Left ventricle myocardium inferior (tissue), 1 donor: Measurements from ENCODE around the gene COL11A2. TPM values are rescaled to one million over a fixed set of nuclear protein-coding genes. Genes with fewer than 3 reads are reported as not detected.

Experiments
- DNase-seq: peaks from one replicate; pipeline ENCODE4 v3.0.0-alpha.2; 2020
- H3K27ac ChIP-seq: fragments of 200-600 bp; replicated peaks from 2 replicates; pipeline ENCODE4 v1.8.0; 2021
- H3K27me3 ChIP-seq: fragments of 200-600 bp; 2 replicates; pipeline ENCODE4 v1.8.0; 2021; ENCODE audit warnings: low read depth
- H3K36me3 ChIP-seq: fragments of 200-600 bp; 2 replicates; pipeline ENCODE4 v1.8.0; 2021
- H3K4me1 ChIP-seq: fragments of 200-600 bp; 2 replicates; pipeline ENCODE4 v1.8.0; 2021
- H3K4me3 ChIP-seq: fragments of 200-600 bp; 2 replicates; pipeline ENCODE4 v1.8.0; 2021; ENCODE audit warnings: mild to moderate bottlenecking, moderate library complexity
- H3K9me3 ChIP-seq: fragments of 200-600 bp; replicated peaks from 2 replicates; pipeline ENCODE4 v1.8.0; 2021
- intact Hi-C: fragments of 100-400 bp; cut with micrococcal nuclease; formaldehyde crosslinking; loops from one replicate; pipeline ENCODE4 v1.11.0; 2022
- total RNA-seq: library from RNA; stranded (reverse); fragmentation: NEBNext Ultra II Directional; extraction: Animal tissue kit (Norgen Biotek cat#: 25700); gene quantifications from one replicate; pipeline ENCODE4 v1.2.1, GENCODE V29; 2021
- TF ChIP-seq, protein P1 (sequence below): fragments of 200-600 bp; IDR thresholded peaks from 2 replicates; pipeline ENCODE4 v1.8.0; 2021; ENCODE audit warnings: antibody characterized with exemption, mild to moderate bottlenecking, borderline replicate concordance
- donor health status: DM: no; HTN: yes; CAD: no; lungs with severe emphysema.

COL11A2 gene
- total RNA-seq, 1 donor from 2014 or later, result 1.3 TPM

DNA sequence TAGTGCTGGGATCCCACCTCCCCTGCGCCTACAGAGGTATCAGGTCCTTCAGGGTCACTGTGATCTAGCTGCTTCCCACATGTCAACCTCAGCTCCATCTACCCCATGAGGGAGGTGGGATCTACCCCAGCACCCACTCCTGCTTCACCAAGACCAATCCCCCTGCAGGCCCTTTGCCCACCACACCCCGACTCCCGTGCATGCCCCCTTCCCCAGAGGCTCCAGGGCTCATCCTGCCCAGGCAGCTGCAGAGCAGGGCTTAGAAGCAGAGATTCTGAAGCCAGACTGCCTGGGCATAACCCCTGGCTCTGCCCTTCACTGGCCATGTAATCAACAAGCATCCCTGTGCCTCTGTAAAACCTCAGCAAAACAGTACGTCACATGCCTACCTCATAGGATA, 17.5 kb downstream of the COL11A2 start:
- intact Hi-C loops, result no loop called here
- no peaks in the 10 kb centered on the region for H3K27me3 ChIP-seq
- TF ChIP-seq, protein P1, sequence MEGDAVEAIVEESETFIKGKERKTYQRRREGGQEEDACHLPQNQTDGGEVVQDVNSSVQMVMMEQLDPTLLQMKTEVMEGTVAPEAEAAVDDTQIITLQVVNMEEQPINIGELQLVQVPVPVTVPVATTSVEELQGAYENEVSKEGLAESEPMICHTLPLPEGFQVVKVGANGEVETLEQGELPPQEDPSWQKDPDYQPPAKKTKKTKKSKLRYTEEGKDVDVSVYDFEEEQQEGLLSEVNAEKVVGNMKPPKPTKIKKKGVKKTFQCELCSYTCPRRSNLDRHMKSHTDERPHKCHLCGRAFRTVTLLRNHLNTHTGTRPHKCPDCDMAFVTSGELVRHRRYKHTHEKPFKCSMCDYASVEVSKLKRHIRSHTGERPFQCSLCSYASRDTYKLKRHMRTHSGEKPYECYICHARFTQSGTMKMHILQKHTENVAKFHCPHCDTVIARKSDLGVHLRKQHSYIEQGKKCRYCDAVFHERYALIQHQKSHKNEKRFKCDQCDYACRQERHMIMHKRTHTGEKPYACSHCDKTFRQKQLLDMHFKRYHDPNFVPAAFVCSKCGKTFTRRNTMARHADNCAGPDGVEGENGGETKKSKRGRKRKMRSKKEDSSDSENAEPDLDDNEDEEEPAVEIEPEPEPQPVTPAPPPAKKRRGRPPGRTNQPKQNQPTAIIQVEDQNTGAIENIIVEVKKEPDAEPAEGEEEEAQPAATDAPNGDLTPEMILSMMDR, result no peak
- H3K4me3 ChIP-seq, result no peak overlapping the region
- no peaks in the 10 kb centered on the region for H3K36me3 ChIP-seq
- no peak for DNase-seq
- H3K4me1 ChIP-seq, result no peaks in the 10 kb centered on the region
- H3K9me3 ChIP-seq, result no peaks in the 10 kb centered on the region
- no peak overlapping the region for H3K27ac ChIP-seq

DNA sequence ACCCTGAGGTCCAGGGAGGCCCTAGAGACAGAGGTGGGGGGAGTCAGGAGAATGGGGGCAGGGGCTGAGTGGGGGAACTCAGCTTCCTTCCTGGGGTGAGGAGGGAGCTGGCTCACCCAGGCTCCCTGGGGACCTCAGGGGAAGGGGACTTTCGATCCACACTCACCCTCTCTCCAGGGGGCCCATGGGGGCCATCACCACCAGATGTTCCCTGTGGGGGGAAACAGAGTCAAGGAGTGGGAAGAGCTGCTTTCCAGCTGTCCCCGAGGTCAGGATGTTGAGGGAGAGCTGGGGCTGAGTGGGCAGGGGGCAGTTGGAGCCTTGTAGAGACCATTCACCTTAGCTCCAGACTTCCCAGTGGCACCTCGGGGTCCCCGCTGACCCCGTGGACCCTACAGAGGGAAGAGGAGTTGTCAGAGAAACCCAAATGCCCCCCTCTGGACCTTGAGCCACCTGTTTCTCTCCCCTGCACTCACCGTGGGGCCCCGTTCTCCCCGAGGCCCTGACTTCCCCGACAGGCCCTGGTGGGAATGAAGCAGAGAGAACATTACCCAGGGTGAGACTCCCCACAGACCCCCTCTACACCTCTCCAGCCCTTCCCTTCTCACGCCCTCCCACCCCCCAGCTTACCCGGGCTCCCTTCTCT, 18.6 kb downstream of the COL11A2 start:
- no peak for DNase-seq
- H3K9me3 ChIP-seq, result no peaks in the 10 kb centered on the region
- no peaks in the 10 kb centered on the region for H3K4me1 ChIP-seq
- TF ChIP-seq, protein P1, result no peak
- intact Hi-C loops, result no loop called here
- H3K27ac ChIP-seq, result no peak overlapping the region
- H3K36me3 ChIP-seq, result no peaks in the 10 kb centered on the region
- no peaks in the 10 kb centered on the region for H3K27me3 ChIP-seq
- no peak overlapping the region for H3K4me3 ChIP-seq

GRCh38 chr6:33172688-33173534, 19.4 kb downstream of the COL11A2 start:
- Histone ChIP-seq H3K27me3 (no peaks in the 10 kb centered on the region), H3K4me1 (no peaks in the 10 kb centered on the region), H3K4me3 (no peak overlapping the region), H3K27ac (no peak overlapping the region), H3K36me3 (no peaks in the 10 kb centered on the region), H3K9me3 (no peaks in the 10 kb centered on the region)
- DNase-seq, result no peak
- TF ChIP-seq, protein P1, result peak; percentile 59
- intact Hi-C loops, result no loop called here

DNA sequence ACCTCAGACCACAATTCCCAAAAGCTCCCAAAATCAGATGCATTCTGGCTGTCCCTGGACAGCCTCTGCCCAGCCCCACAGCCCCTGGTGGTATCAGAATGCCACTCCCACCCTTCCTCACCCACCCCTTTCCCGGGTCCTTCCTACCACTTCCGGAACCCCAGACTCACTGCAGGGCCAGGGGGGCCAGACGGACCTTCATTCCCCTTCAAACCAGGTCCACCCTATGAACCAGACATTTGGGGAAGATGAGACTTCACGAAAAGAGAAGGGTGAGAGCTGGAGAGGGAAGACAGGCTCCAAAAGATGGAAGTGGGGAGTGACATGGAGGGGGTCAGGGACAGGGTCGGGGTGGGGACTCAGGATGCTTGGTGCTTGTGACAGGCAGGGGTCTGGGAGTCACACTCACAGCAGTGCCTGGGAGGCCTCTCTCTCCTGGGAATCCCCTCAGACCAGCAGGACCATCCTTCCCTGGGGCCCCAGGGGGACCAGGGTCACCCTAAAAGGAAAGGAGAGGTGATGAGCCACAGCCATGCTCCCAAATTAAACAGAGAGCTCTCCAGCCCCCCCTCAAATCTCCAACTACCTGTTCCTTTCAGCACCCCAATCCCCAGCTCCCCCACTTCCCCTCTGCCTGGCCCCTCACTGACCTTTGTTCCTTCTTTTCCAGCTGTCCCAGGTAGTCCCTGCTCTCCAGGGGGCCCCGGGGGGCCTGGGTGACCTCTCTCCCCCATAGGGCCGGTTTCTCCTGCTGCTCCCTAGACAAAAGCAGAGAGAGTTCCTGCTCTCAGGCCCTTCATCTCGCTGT, 20.2 kb downstream of the COL11A2 start:
- H3K9me3 ChIP-seq, result no peaks in the 10 kb centered on the region
- H3K27me3 ChIP-seq, result no peaks in the 10 kb centered on the region
- no peaks in the 10 kb centered on the region for H3K4me1 ChIP-seq
- TF ChIP-seq, protein P1, result no peak
- no peaks in the 10 kb centered on the region for H3K36me3 ChIP-seq
- DNase-seq, result no peak
- H3K27ac ChIP-seq, result no peak overlapping the region
- H3K4me3 ChIP-seq, result no peak overlapping the region
- intact Hi-C loops, result no loop called here
